Stimulated activated CD8-positive, alpha-beta memory T cell treated with anti-CD3 and anti-CD28 coated beads, Interleukin-4, amount 100 ng/mL, for 24 hours (primary cell): Measurements from ENCODE around the gene DEXI.

Source experiments
- DNase-seq: peaks from one replicate; pipeline ENCODE4 v3.0.0-alpha.2; 2020; ENCODE audit warnings: low read depth

The DEXI gene

DNA sequence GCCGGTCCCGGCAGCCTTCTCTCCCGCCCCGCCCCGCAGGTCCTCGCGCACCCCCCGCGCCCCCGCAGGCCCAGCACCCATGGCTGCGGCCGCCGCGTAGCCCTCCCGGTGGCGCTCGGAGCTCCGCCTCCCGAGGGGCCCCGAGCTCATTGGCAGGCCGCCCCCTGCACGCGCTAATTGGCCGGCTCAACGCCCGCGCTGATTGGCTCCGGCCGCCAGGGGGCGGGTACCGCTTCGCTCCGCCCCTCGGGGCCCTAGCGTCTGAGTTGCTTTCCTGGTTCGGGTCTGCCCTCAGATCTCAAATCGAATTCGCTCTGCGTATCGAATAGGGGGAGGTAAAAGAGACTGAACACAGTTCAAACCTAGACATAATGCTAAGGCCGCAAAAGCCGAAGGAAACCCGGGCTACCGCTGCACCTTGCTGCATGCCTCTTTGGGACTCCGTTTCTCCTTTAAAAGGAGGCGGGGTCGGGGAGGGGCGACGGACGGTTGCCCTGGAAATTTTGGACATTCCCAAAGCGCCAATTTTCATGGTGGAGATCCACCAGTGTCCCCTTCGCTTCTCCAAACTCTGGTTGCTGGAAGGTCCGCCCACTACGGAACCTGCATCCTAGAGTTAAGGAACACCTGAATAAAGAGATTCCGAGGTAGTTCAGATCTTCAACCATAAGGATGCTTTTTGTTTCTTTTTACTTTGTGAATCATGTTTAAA lies at the start of gene DEXI:
Gene DEXI, minus strand, starts transcription at position 117 of the 712 bp plus-strand sequence. CDS start 463 bp downstream, outside the sequence.
- peak; percentile 93 for DNase-seq

DNA sequence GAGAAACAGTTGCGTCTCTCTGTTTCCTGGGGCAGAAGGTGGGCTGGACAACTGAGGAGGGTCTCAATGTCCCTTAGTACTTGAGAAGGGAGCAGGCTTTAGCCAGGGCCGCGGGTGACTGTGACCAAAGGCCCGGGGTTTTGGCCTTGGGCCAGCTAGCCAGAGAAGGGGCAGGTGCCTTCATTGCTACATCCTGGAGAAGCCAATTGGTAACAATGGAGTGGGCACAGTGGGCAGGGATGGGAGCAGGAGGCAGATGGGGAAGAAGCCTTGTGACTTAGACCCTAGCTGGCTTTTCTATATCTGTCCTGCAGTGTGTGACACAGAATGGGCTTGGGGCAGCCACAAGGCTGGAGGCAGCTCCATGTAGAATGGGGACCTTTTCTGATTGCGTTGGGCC lies 48.1 kb upstream of the DEXI start:
- DNase-seq, result no peak

DNA sequence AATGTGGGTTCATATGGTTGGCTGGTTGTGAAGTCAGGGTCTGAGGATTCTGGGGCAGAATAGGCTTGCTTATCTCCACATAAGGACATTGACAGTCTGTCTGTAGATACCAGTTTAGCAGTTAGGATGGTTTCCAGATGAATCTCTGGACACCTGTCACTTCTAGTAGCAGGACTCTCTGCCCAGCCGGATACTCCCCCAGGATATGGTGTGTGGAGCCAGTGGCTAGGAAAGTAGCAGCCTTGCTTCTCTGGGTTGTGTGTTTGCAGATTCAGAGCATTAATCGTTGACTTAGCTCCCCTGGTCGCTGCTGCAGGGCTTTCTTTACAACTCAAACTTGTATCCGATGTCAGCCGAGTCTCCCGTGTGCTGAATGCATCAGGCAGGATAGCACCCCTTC lies 47.3 kb upstream of the DEXI start:
- DNase-seq, result no peak

DNA sequence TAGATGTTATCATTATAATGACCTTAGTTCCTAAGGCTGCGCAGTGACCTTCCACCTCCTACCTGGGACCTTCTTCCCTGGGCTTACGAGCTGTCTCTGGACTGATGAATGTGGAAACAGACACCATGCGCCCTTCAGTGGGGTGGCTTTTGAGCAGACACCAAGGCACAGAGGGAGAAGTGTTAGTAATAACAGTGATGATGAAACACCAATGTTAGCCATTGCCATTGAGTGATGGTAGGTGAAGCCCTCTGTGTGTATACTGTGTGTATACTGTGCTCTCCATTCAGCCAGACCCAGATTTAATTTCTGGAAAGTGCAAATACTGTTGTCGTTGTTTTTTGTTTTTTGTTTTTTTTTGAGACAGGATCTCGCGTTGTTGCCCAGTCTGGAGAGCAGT lies 46.6 kb upstream of the DEXI start:
- DNase-seq, result no peak

DNA sequence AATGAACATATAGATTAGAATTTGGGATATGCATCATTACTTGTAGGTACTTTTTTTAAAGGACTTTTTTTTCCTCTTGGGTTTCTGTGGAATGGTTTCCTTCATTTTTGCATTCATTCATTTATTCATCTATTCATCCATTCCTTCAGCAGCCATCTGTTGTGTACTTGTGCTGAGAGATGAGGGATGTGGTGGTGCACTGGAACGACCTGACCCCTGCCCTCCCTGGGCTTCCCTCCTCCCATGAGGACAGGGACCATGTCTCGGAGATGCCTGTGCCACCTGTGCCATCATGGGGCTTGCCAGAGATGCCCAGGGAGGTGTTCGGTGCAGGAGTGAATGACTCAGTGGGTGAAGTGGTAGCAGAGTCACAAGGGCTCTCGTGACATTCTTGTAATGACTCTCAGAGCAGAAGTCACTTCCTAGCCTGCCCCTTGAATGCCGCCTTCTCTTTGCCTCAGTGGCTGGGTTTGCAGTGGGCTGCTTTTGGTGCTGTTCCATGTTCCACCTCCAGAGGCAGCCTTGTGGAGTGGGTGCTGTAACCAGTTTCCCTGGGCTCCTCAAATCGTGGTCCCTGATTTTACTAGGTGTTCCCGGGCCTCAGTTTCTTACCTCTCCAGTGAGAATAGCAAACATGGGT lies 46.0 kb upstream of the DEXI start:
- peak; percentile 49 for DNase-seq

DNA sequence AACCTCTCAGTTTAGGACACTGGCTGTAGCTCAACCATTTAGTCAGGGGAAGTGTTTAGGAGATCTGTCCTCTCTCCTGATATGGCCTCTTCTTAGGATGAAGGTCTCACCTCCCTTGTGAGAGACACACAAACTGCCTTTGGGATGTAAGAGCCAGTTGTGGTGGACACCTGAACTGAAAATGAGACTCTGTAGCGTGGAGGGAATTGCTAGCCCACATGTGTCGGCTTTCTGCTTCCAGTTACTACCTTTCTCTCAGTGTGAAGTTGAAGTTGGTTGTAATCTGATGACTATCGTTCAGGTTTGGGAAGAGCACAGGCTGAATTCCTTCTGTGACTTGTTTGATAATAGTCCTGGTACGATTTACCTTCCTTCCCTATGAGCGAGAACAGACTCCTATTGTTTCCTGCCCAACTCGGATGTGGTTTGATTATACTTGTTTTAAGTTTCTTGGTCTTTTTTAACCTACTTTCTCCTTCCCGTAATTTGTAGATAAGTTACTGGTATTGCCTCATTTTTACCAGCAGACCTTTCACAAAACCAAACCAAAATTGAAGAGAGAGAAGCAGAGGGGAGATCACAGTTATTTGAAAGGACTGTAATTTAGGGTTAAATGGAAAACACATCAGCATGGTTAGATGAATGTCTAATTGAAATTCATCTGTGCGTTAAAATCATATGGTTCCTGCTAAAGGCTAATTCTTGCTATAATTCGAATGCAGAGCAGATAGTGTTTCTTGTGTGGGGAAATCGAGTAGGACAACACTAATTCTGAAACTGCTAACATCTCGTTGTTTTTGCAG lies 45.3 kb upstream of the DEXI start:
- no peak for DNase-seq

DNA sequence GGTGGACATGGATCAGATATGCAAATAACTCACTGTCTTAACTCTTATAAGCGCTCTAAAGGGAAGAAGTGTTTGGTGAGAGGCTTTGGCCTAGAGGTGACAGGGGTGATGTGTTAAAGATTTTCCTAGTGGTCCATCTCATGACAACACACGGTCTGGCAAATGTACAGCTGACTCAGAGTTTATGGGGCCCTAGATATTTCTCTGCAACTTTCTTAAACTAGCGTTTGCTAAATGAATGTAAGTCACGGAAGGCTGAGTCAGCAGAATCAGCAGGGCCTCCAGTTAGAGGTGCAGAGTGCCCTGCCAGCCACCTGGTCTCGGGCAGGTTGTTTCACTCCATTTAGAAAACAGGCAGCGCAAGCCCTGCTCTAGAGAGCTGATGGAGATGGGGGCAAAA lies 42.2 kb upstream of the DEXI start:
- DNase-seq, result no peak

DNA sequence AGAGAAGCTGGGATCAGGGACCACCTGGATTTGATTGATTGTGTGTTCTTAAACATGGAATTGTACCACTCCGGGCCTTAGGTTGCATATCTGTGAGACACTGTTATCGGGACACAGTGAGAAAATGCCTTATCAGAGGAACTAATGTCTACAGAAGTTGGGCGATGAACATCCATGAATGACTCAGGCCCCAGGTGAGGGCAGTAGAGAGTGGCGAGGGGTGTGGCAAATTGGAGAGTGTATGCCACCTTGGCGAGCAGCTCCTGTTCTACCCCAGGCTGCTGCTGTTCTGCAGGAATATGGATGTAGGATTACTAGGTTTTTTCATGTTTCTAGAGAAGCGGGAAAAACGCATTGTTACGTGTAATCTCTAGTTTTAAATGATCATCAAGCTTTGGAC lies 40.9 kb upstream of the DEXI start:
- no peak for DNase-seq

DNA sequence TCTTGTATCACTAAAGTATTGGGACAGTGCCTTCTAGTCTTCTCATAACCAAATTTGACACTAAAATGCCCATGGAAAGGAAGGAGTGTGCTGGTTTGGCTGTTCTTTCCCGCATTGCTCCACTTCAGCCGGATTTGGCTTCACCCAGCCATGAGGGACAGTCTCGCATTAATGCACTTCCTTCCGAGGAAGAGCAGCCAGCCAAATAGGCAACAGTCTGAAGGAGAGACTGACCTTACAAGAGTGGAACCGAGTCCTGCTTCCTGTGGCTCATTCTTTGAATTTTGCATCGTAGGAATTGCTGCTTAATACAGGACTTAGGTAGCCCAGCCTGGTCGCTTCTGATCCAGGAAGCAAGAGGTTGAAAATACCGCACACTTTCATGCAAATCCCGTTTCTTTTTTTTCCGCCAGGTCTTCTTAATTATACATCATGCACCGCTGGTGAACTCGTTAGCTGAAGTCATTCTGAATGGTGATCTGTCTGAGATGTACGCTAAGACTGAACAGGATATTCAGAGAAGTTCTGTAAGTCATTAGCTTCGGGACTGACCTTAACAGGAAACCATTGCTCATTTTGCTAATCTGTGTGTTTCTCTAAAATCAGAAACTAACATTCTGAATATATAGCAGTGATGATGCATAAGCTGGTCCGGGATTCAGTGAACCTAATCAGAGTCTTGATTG lies 40.3 kb upstream of the DEXI start:
- no peak for DNase-seq

DNA sequence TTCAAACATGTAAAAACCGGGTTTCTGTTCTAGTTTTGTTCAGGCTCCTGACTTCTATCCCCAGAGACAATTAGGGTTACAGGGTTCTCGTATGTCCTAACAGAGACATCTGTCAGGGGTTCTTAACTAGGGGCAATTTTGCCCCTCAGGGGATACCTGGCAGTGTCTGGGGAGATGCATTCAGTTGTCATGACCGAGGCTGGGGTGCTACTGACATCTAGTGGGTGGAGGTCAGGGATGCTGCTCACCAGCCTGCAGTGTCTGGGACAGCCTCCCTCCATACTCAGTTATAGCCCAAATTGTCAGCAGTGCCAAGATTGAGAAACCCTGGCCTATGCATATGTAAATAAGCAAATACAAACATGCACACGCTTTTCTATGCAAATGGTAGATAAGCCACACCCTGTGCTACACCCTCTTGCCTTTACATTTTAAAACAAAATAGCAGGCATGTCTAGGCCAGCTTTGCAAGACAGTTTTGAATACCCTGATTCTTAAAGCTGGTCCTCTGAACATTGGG lies 39.5 kb upstream of the DEXI start:
- DNase-seq, result no peak

DNA sequence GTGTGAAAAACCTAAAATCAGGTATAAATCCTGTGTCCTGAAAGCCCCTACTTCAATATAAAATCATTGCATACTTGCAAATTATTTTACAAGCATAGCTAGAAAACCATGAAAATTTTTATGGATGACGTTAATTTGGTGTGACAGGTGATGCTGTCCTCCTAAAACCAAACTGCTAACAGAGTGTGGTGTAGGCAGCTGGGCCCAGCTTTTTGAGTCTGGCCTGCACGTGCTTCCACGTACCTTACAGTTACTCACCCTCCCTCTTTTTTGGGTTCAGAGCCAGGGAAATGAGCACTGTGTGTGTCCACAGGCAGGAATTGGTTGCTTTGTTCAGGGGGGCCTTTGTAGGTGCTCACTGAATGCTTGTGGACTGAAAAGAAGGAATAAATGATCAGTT lies 38.5 kb upstream of the DEXI start:
- no peak for DNase-seq

DNA sequence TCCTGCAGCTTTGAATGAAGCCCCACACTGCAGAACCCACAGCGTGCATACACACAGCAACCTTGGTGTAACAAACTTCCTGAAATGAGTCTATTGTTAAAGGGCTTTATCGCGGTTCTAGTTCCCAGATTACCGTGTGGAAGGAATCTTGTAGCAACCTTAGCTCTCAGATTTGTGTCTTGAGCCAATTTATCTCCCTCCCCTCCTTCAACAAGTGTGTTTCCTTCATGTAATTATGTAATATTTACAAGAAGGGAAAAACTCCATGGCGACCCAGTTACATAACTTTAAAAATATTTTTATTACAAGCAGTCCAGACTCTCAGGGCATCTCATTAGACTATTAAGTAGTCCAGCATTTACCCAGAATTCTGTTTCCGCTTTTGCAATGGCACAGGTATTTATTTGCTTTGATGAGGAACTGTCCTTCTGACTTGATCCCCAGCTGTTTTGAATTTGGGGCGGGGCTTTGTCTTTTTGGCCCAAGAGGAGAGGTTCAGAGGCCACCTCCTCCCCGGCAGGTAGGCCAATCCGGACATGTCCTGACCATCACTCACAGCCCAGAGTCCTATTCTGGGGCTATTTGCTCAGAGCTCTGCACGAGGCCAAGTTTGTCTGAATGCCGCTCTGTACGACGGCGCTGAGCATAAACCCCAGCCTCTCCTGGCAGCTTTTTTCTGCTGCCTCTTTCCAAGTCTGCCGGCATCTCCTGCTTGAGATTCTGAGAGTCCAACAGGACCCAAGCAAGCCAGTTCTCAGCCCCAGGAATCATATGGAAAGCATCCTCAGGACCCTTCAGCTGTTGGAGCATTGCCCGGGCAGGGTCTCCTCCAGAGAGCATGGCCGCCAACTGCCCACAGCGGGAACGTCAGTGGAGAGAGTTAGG lies 37.7 kb upstream of the DEXI start:
- no peak for DNase-seq

DNA sequence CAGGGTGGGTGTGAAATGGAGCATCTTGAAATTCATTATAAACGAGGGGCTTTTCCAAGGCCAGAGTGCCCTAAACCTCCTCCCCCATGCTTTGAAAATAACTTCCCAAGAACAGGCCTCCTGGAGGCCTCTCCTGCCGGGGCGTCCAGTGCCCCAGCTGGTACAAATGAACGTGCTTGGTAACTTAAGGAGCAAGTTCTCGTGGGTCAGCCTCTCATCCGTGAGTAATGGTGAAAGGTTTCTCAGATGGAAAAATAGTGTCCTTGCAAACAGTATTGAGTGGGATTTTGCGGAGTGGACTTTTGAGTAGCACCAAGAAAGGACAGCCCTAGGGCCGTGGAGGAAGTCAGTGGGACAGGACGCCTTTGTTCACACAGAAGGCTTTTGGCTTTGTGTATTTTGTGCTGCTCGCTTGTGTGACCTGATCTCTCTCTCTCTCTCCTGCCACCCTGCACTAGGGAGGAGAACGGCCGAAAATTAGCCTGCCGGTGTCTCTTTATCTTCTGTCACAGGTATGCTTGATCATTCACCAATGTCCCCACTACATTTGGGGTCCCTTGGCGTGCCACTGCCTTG lies 36.7 kb upstream of the DEXI start:
- no peak for DNase-seq

DNA sequence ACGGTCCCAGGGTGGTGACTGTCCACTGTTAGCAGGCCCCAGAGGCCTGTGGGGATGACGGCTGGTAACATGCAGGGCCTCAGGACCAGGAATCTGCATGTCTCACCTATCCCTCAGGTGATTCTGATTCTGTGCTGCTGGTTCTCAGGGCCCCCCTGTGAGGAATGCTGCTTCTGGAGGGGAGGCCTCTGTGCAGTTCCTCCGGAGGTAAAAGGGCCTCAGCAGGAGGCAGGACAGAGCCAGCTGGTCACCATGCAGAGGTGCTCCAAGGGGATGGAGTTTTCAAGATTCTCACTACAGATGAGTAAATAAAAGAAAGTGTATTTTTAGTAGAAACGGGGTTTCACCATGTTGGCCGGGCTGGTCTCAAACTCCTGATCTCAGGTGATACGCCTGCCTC lies 35.9 kb upstream of the DEXI start:
- no peak for DNase-seq

DNA sequence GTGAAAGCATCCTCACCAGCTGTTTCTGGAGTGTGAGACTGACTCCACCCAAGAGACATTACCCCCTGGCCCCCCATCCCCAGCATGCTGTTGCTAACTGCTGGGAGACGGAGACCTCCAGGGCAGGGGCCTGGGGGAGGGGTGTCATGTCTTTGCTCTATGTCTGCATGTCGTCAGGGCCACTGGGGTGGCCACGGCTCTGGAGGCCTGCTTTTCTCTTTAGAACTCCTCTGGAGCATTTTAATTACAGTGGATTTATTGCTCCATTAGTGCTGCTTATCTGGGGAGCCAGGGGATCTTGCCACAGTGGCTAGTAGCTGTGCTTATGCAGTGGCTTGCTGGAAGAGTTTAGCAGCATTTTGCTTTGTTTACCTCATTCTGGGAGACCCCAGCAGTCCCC lies 34.4 kb upstream of the DEXI start:
- DNase-seq, result no peak

DNA sequence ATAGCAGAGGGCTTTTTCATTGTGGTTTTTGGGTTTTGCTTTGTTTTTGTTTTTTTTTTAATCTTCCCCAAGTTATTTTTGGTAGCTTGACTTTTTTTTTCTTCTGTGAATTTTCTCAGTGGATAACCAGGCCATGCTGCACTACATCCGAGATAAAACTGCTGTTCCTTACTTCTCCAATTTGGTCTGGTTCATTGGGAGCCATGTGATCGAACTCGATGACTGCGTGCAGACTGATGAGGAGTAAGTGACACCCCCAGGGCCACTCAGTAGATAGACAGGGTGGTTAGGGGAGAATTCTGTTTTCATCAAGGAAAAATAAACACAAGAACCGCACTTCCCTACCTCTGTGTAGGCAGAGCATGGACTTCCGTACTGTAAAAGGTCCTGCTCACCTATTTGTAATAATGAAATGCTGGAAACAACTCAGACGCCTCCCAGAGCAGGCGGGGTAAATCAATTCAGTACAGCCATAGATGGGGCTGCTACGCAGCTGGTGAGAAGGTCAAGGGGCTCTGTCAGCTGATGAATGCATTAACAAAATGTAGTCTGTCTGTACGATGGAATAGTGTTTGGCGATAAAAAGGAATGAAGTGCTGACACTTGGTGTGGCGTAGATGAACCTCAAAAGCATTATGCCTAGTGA lies 30.7 kb upstream of the DEXI start:
- DNase-seq, result no peak

DNA sequence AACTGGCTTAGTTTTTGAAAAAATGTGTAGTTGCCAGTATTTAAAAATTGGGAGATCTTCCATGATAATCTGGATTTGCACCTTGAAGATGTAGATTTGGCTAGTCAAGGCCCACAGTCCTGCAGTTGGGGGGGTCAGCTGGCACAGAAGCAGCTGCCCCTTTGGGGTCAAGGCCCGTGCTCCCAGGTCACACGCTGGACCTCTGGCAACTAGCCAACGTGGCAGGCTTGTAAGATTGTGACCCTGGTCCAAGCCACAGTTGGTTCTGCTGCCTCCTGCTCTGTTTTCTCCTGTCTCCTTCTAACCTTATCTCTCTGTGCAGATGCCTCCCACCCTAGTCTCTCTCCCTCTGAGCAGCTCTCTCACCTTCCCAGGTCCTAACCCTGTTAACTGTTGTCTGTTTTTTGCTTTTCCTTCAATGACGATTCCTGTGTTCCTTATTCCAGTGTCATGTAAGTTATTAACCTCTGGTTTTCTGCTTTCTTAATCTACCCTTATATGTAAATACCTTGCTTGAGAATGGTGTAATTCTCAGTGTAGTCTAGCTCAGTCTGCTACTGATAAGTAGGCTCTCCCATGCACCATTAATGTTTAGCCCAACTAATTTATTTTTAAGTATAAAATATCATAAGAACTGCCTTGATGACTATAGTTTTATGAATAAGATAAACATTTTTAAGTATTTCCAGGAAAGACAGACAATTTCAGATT lies 30.0 kb upstream of the DEXI start:
- DNase-seq, result no peak

DNA sequence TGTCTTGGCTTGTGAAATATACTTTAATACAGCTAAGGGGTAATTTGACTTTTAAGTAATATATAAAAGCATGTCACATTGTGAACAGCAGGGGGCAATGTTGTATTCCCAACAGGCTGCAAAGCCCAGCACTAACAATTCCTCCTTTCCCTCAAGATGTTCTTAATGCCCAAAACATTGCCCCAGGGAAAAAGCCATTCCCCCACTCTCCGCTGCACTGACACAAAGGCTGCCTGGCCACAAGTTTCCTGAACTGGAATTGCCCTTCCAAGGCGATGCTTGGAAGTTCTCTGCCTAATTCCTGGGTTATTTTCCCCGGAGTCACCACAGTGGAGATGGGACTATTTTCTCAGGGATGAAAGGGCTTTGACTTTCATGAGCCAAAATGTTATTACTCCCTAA lies 29.3 kb upstream of the DEXI start:
- DNase-seq, result no peak

DNA sequence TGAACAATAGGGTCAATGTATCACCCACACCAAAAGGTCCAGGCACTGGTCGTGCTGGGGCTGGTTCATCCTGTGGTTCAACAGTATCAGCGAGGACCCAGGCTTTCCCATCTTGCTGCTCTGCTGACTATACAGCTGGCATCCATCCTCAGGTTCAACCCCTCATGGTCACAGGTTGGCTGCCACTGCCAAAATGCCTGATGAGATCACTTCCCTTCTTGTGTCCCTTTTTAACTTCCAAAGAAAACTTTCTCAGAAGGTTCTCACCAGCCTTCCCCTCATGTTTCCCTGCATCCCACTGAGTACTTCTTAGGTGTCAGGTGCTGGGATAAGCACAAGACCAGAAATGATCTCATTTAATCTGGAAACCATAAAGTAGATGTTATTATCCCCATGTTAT lies 27.8 kb upstream of the DEXI start:
- no peak for DNase-seq

DNA sequence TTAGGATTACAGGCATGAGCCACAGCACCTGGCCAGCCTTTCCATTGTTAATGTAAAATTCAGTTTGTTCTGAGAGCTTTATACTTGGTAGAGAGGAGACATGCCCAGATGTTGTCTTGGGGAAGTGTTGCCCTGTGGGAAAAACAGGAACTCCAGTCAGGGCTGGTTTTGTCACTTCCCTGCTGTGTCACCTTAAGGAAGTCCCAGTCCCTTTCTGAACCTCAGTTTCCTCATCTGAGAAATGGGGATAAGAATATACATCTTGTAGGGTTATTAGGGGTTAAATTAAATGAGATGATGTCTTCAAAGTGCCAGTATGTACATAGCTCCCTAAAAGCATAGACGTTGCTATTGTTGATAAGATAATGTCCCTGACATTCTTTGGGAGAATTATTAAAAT lies 27.3 kb upstream of the DEXI start:
- no peak for DNase-seq
